ENCODE data around the gene SLC36A3.
"Not testable (repeated sequence)": the region's sequence is repeated elsewhere in the genome, so short reads cannot be mapped to it uniquely, and the experiment has no call there.

The SLC36A3 gene

DNA sequence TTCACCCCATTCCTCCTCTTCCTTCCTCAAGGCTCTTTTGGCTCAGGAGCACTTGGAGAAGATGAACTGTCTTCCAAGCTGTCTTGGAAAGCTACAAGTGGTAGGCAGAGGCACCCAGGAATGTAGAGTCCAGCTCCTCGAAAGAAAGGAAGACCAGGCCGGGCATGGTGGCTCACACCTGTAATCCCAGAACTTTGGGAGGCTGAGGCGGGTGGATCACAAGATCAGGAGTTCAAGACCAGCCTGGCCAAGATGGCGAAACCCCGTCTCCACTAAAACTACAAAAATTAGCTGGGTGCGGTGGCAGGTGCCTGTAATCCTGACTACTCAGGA, 68.4 kb downstream of the SLC36A3 start:
- FAIRE-seq = not testable (repeated sequence)

- FAIRE-seq = no peak
Observed at GRCh38 chr5:151234476-151235238, 68.9 kb downstream of the SLC36A3 start.

- FAIRE-seq = no peak
Observed at GRCh38 chr5:151233616-151234085, 69.9 kb downstream of the SLC36A3 start.

- no peak for FAIRE-seq
Observed at GRCh38 chr5:151231359-151231758, 72.2 kb downstream of the SLC36A3 start.

GRCh38 chr5:151230048-151230680, 73.4 kb downstream of the SLC36A3 start:
- FAIRE-seq = no peak

GRCh38 chr5:151228986-151229385, 74.6 kb downstream of the SLC36A3 start:
- FAIRE-seq = no peak

GRCh38 chr5:151227918-151228447, 75.6 kb downstream of the SLC36A3 start:
- FAIRE-seq = no peak
